BJ (cell line): ENCODE data around the gene TEX2. TPM values are rescaled to one million over a fixed set of nuclear protein-coding genes. Genes with fewer than 3 reads are reported as not detected.

Experiments
- CTCF ChIA-PET: fragments of 350-600 bp; formaldehyde crosslinking; extraction: SDS; loops from one replicate; lab custom pipeline; 2021; ENCODE audit warnings: antibody characterized with exemption, inconsistent platforms; lab: Yijun Ruan, JAX
- POLR2A ChIA-PET: fragments of 300-600 bp; sonication (Branson Sonifier 250); formaldehyde crosslinking; extraction: SDS; loops from one replicate; lab custom pipeline; 2021; ENCODE audit warnings: antibody characterized with exemption; lab: Charles Lee
- DNase-seq: peaks from one replicate; pipeline ENCODE4 v3.0.0-alpha.2; 2011; ENCODE audit warnings: low read depth
- H3K27me3 ChIP-seq: 2 replicates; pipeline ENCODE4 v1.6.0; 2011; ENCODE audit warnings: low read length; ENCODE audit not compliant: control insufficient read depth, insufficient read depth
- H3K36me3 ChIP-seq: 2 replicates; pipeline ENCODE4 v1.5.1; 2011; ENCODE audit warnings: low read length; ENCODE audit not compliant: control insufficient read depth, insufficient read depth
- H3K4me3 ChIP-seq: 2 replicates; pipeline ENCODE4 v1.5.1; 2011; ENCODE audit warnings: low read depth, mild to moderate bottlenecking, control low read depth, low read length
- polyA plus RNA-seq: library from polyadenylated mRNA; depleted of rRNA; stranded (reverse); fragments of >200 nt; gene quantifications from 2 replicates; pipeline ENCODE4 v1.2.3, GENCODE V29; 2011
- TF ChIP-seq, protein P1 (sequence below): IDR thresholded peaks from 2 replicates; pipeline ENCODE4 v1.5.1; 2011; ENCODE audit warnings: low read depth, mild to moderate bottlenecking, control low read depth, inconsistent platforms, low read length, moderate library complexity; ENCODE audit not compliant: insufficient read depth

TEX2 gene
- polyA plus RNA-seq, 1 experiment: 35.0 TPM

DNA sequence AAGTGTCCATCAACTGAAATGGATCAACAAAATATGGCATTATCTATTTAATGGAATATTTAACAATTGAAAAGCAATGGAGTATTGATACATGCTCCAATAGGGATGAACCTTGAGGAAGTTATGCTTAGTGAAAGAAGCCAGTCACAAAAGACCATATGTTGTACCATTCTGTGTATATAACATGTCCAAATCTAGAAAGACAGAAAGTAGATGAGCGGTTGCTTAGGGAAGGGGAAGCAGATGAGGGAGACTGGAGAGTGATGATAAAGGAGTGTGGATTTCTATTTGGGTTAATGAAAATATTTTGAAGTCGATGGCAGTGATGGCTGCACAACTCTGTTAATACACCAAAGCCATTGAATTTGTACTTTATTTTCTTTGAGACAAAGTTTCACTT lies 124.6 kb downstream of the TEX2 start:
- TF ChIP-seq, protein P1, sequence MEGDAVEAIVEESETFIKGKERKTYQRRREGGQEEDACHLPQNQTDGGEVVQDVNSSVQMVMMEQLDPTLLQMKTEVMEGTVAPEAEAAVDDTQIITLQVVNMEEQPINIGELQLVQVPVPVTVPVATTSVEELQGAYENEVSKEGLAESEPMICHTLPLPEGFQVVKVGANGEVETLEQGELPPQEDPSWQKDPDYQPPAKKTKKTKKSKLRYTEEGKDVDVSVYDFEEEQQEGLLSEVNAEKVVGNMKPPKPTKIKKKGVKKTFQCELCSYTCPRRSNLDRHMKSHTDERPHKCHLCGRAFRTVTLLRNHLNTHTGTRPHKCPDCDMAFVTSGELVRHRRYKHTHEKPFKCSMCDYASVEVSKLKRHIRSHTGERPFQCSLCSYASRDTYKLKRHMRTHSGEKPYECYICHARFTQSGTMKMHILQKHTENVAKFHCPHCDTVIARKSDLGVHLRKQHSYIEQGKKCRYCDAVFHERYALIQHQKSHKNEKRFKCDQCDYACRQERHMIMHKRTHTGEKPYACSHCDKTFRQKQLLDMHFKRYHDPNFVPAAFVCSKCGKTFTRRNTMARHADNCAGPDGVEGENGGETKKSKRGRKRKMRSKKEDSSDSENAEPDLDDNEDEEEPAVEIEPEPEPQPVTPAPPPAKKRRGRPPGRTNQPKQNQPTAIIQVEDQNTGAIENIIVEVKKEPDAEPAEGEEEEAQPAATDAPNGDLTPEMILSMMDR: no peak
- Histone ChIP-seq H3K4me3 (no peak overlapping the region), H3K27me3 (no peaks in the 10 kb centered on the region), H3K36me3 (no peaks in the 10 kb centered on the region)
- ChIA-PET POLR2A (no interaction called here), CTCF (interaction anchor here (1.0 to 17.2 kb wide), 2 partner anchors 110 to 144 kb away, joined by 3 to 388 read pairs; no protein-coding TSS in a partner anchor)
- no peak for DNase-seq

DNA sequence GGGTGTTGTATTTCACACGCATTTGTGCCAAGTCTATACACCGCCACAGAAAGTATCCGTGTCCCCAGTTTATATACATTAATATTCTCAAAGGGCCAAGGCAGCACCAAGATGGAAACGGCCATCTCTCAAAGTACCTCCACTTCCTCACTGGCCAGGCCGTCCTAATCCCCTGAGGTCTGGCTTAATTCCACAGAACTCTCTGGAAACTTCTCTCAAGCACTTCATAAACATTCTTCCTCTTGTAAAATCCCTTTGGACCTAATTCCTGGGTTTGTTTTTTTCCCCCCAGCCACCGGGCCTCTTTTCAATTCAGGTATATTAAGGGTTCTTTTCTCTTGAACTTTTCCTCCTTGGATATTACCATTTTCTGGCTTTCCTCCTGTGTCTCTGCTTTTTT lies 128.1 kb downstream of the TEX2 start:
- CTCF ChIA-PET: interaction anchor here (0.7 to 17.2 kb wide), 7 partner anchors 10 to 223 kb away, joined by 3 to 388 read pairs (median 50); partner anchors contain the start of genes CSHL1 and GH1
- no peaks in the 10 kb centered on the region for H3K36me3 ChIP-seq
- H3K27me3 ChIP-seq: no peaks in the 10 kb centered on the region
- no peak for DNase-seq
- H3K4me3 ChIP-seq: no peak overlapping the region
- POLR2A ChIA-PET: interaction anchor here (0.6 kb wide), 1 partner anchor 114 kb away, joined by 3 read pairs; no protein-coding TSS in a partner anchor
- TF ChIP-seq, protein P1: no peak

DNA sequence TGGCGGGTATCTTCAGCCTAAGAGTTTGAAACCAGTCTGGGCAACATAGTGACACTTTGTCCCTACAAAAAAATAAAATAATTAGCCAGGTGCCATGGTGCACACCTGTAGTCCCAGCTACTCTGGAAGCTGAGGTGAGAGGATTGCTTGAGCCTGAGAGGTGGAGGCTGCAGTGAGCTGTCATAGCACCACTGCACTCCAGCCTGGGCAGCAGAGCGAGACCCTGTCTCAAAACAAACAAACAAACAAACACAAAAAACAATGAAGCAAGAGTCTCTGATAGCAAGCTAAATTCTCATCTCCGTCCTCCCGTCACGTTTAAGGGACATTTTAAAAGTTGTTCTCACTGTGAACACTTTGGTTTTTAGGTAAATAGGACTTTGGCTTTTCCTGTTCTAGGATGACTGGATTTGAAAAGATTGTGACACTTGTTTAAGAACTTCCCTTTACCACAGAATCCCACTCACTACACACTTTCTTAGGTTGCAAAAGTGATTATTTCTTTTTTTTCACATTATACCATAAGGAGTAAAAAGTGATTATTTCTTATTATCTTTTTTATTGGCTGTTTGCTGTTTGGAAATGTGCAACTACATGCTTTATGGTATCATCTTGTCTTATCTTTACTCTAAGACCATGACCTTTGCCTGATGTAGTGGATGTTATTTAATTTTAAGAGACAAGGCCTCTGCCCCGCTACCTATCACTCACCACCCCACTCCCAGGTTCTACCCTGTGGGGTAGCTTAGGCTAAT lies 128.7 kb downstream of the TEX2 start:
- TF ChIP-seq, protein P1: no peak
- CTCF ChIA-PET: interaction anchor here (0.6 to 17.2 kb wide), 39 partner anchors 11 to 268 kb away, joined by 3 to 388 read pairs (median 4); partner anchors contain the start of genes CSHL1, GH1 and ICAM2
- DNase-seq: no peak
- Histone ChIP-seq H3K36me3 (no peaks in the 10 kb centered on the region), H3K4me3 (no peak overlapping the region), H3K27me3 (no peaks in the 10 kb centered on the region)
- POLR2A ChIA-PET: interaction anchor here (0.6 to 1.1 kb wide), 4 partner anchors 11 to 113 kb away, joined by 3 to 5 read pairs (median 4); no protein-coding TSS in a partner anchor

DNA sequence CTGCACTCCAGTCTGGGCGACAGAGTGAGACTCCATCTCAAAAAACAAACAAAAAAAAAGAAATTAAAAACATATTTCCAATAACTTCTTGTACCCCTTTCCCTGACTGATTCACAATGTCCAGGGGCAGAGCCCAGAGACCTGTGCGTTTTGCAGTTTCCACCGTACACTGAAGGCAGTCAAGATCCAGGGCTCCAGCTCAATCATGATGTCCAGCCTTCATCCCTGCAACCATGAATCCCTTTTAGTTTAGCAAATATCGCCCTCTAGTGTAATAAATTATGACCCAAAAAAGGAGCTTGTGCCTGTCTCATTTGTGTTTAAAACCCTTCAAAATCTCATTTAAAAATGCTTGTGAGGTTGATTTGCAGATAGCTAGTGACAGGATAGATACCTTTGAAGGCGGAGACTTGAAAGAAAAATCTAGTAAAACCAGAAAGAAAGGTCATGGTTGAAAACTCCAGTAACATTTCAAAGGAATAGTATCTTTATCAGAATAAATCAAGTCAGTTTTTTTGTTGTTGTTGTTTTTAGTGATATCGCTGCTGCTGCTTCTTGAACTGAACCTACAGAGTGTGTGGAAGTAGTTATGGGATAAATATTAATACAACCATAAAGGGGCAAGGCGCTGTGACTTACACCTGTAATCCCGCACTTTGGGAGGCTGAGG lies 129.4 kb downstream of the TEX2 start:
- DNase-seq: no peak
- ChIA-PET CTCF (interaction anchor here (0.7 to 17.2 kb wide), 42 partner anchors 11 to 268 kb away, joined by 3 to 388 read pairs (median 4); partner anchors contain the start of genes CSHL1, GH1 and ICAM2), POLR2A (interaction anchor here (0.7 to 1.1 kb wide), 3 partner anchors 12 to 105 kb away, joined by 3 to 5 read pairs (median 4); no protein-coding TSS in a partner anchor)
- Histone ChIP-seq H3K36me3 (no peaks in the 10 kb centered on the region), H3K4me3 (no peak overlapping the region), H3K27me3 (no peaks in the 10 kb centered on the region)
- TF ChIP-seq, protein P1: peak; percentile 60
